WTC11 (cell line): ENCODE data around the gene SLC2A11. TPM values are rescaled to one million over a fixed set of nuclear protein-coding genes. Genes with fewer than 3 reads are reported as not detected.

Experiments used
- ATAC-seq: fragments of 200-7000 bp; cut with Tn5 transposase; 2 replicates; pipeline ENCODE4 v1.10.0; 2021; ENCODE audit warnings: mild to moderate bottlenecking, moderate library complexity
- CTCF ChIA-PET: fragments of 300-600 bp; sonication (Branson Sonifier 250); formaldehyde crosslinking; loops from one replicate; lab custom pipeline; 2021; ENCODE audit warnings: antibody characterized with exemption; lab: Charles Lee
- POLR2A ChIA-PET: fragments of 350-600 bp; sonication (Branson Sonifier 250); formaldehyde crosslinking; loops from one replicate; lab custom pipeline; 2021; ENCODE audit warnings: antibody characterized with exemption; lab: Charles Lee
- DNase-seq: peaks from one replicate; pipeline ENCODE4 v3.0.0; 2021; ENCODE audit warnings: low spot score
- H3K27ac Mint-ChIP-seq: 2 replicates; pipeline ENCODE4 v1.8.0; 2021; ENCODE audit warnings: mixed read lengths
- H3K27me3 Mint-ChIP-seq: 2 replicates; pipeline ENCODE4 v1.8.0; 2021; ENCODE audit warnings: low read depth, mild to moderate bottlenecking, moderate library complexity, mixed read lengths
- H3K36me3 Mint-ChIP-seq: 2 replicates; pipeline ENCODE4 v1.8.0; 2021; ENCODE audit warnings: mixed read lengths
- H3K4me1 Mint-ChIP-seq: 2 replicates; pipeline ENCODE4 v1.8.0; 2022; ENCODE audit warnings: mixed read lengths
- H3K4me3 Mint-ChIP-seq: 2 replicates; pipeline ENCODE4 v1.8.0; 2021; ENCODE audit warnings: mild to moderate bottlenecking, moderate library complexity, mixed read lengths
- H3K9me3 Mint-ChIP-seq: 2 replicates; pipeline ENCODE4 v1.8.0; 2021; ENCODE audit warnings: mixed read lengths
- ELF4 ChIP-seq: sonication (generic); formaldehyde crosslinking; IDR thresholded peaks from 2 replicates; pipeline ENCODE4 v1.8.1; 2022; ENCODE audit warnings: low read depth, mild to moderate bottlenecking, moderate library complexity, missing genetic modification reagents
- ESRRA ChIP-seq: sonication (generic); formaldehyde crosslinking; IDR thresholded peaks from 2 replicates; pipeline ENCODE4 v1.8.1; 2022; ENCODE audit warnings: mild to moderate bottlenecking, missing genetic modification reagents, borderline replicate concordance
- ETV6 ChIP-seq: sonication (generic); formaldehyde crosslinking; IDR thresholded peaks from 2 replicates; pipeline ENCODE4 v1.8.1; 2022; ENCODE audit warnings: mild to moderate bottlenecking, missing genetic modification reagents
- FOXK1 ChIP-seq: sonication (generic); formaldehyde crosslinking; IDR thresholded peaks from 2 replicates; pipeline ENCODE4 v1.8.0; 2022; ENCODE audit warnings: mild to moderate bottlenecking, moderate library complexity, missing genetic modification reagents
- FOXP1 ChIP-seq: sonication (generic); formaldehyde crosslinking; IDR thresholded peaks from 2 replicates; pipeline ENCODE4 v1.8.0; 2022; ENCODE audit warnings: missing genetic modification reagents, mild to moderate bottlenecking, moderate library complexity, borderline replicate concordance
- GABPB1 ChIP-seq: sonication (generic); formaldehyde crosslinking; IDR thresholded peaks from 2 replicates; pipeline ENCODE4 v1.8.1; 2023; ENCODE audit warnings: mild to moderate bottlenecking, missing genetic modification reagents
- MAX ChIP-seq: sonication (generic); formaldehyde crosslinking; IDR thresholded peaks from 2 replicates; pipeline ENCODE4 v1.8.0; 2022; ENCODE audit warnings: mild to moderate bottlenecking, missing genetic modification reagents
- MYBL2 ChIP-seq: sonication (generic); formaldehyde crosslinking; IDR thresholded peaks from 2 replicates; pipeline ENCODE4 v1.8.1; 2023; ENCODE audit warnings: mild to moderate bottlenecking, moderate library complexity, missing genetic modification reagents
- NFYB ChIP-seq: sonication (generic); formaldehyde crosslinking; conservative IDR thresholded peaks from 2 replicates; pipeline ENCODE4 v1.8.0; 2022; ENCODE audit warnings: low read depth, missing genetic modification reagents
- SMAD3 ChIP-seq: sonication (generic); formaldehyde crosslinking; IDR thresholded peaks from 2 replicates; pipeline ENCODE4 v1.8.0; 2022; ENCODE audit warnings: missing genetic modification reagents, mild to moderate bottlenecking, borderline replicate concordance
- STAT6 ChIP-seq: sonication (generic); formaldehyde crosslinking; conservative IDR thresholded peaks from 2 replicates; pipeline ENCODE4 v1.8.1; 2023; ENCODE audit warnings: mild to moderate bottlenecking, low read depth, missing genetic modification reagents, moderate library complexity
- ZNF138 ChIP-seq: sonication (generic); formaldehyde crosslinking; conservative IDR thresholded peaks from 2 replicates; pipeline ENCODE4 v1.8.1; 2022; ENCODE audit warnings: mild to moderate bottlenecking, moderate library complexity, missing genetic modification reagents
- ZNF232 ChIP-seq: sonication (generic); formaldehyde crosslinking; IDR thresholded peaks from 2 replicates; pipeline ENCODE4 v1.8.0; 2022; ENCODE audit warnings: mild to moderate bottlenecking, missing genetic modification reagents
- ZNF263 ChIP-seq: sonication (generic); formaldehyde crosslinking; IDR thresholded peaks from 2 replicates; pipeline ENCODE4 v1.8.1; 2022; ENCODE audit warnings: low read depth, mild to moderate bottlenecking, moderate library complexity, missing genetic modification reagents
- ZNF396 ChIP-seq: fragments of 250-450 bp; sonication (Bioruptor Pico); IDR thresholded peaks from 2 replicates; pipeline ENCODE4 v1.8.0; 2021; ENCODE audit warnings: mild to moderate bottlenecking, moderate library complexity, borderline replicate concordance
- ZNF423 ChIP-seq: fragments of 250-450 bp; sonication (Bioruptor Pico); IDR thresholded peaks from 2 replicates; pipeline ENCODE4 v2.1.2; 2022; ENCODE audit warnings: mild to moderate bottlenecking, moderate library complexity
- total RNA-seq: library from RNA; stranded (reverse); gene quantifications from 3 replicates; pipeline ENCODE4 v1.2.3, GENCODE V29; 2021
- TF ChIP-seq, protein P1 (sequence below): sonication (generic); formaldehyde crosslinking; IDR thresholded peaks from 2 replicates; pipeline ENCODE4 v1.8.0; 2023; ENCODE audit warnings: missing genetic modification reagents, mild to moderate bottlenecking, borderline replicate concordance
- TF ChIP-seq, protein P2 (sequence below): sonication (generic); formaldehyde crosslinking; IDR thresholded peaks from 2 replicates; pipeline ENCODE4 v1.8.1; 2023; ENCODE audit warnings: mild to moderate bottlenecking, missing genetic modification reagents
- TF ChIP-seq, protein P3 (sequence below): sonication (generic); formaldehyde crosslinking; IDR thresholded peaks from 2 replicates; pipeline ENCODE4 v1.8.0; 2022; ENCODE audit warnings: mild to moderate bottlenecking, missing genetic modification reagents
- TF ChIP-seq, protein P4 (sequence below): sonication (generic); formaldehyde crosslinking; IDR thresholded peaks from 2 replicates; pipeline ENCODE4 v1.8.1; 2023; ENCODE audit warnings: mild to moderate bottlenecking, moderate library complexity, missing genetic modification reagents
- TF ChIP-seq, protein P5 (sequence below): fragments of 250-450 bp; sonication (Bioruptor Pico); IDR thresholded peaks from 2 replicates; pipeline ENCODE4 v2.1.2; 2022; ENCODE audit warnings: mild to moderate bottlenecking, moderate library complexity

The SLC2A11 gene
- total RNA-seq, 1 experiment from 2014 or later = 19.9 TPM

DNA sequence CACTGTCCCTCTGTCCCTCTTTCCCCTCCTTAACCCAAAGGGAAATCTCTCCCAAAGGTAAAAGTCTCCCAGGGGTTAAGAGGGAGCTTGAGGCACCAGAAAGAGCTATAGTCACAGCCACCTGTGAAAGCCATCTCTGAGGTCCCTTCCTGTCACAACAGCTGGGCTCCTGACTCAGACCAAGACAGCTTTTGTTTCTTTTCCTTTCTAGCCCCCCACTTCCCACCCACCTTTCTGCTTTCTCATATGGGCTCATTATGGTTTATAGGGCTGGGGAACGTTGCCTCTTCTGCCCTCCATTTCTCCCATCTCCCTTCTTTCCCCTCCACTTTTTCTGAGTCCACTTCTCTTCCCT is 55.6 kb downstream of the SLC2A11 start (continued):
- TF ChIP-seq, protein P1, sequence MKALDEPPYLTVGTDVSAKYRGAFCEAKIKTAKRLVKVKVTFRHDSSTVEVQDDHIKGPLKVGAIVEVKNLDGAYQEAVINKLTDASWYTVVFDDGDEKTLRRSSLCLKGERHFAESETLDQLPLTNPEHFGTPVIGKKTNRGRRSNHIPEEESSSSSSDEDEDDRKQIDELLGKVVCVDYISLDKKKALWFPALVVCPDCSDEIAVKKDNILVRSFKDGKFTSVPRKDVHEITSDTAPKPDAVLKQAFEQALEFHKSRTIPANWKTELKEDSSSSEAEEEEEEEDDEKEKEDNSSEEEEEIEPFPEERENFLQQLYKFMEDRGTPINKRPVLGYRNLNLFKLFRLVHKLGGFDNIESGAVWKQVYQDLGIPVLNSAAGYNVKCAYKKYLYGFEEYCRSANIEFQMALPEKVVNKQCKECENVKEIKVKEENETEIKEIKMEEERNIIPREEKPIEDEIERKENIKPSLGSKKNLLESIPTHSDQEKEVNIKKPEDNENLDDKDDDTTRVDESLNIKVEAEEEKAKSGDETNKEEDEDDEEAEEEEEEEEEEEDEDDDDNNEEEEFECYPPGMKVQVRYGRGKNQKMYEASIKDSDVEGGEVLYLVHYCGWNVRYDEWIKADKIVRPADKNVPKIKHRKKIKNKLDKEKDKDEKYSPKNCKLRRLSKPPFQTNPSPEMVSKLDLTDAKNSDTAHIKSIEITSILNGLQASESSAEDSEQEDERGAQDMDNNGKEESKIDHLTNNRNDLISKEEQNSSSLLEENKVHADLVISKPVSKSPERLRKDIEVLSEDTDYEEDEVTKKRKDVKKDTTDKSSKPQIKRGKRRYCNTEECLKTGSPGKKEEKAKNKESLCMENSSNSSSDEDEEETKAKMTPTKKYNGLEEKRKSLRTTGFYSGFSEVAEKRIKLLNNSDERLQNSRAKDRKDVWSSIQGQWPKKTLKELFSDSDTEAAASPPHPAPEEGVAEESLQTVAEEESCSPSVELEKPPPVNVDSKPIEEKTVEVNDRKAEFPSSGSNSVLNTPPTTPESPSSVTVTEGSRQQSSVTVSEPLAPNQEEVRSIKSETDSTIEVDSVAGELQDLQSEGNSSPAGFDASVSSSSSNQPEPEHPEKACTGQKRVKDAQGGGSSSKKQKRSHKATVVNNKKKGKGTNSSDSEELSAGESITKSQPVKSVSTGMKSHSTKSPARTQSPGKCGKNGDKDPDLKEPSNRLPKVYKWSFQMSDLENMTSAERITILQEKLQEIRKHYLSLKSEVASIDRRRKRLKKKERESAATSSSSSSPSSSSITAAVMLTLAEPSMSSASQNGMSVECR (CRISPR knock-in tag) = no peak
- no peak for TF ChIP-seq ELF4 (CRISPR knock-in tag)
- TF ChIP-seq, protein P2, sequence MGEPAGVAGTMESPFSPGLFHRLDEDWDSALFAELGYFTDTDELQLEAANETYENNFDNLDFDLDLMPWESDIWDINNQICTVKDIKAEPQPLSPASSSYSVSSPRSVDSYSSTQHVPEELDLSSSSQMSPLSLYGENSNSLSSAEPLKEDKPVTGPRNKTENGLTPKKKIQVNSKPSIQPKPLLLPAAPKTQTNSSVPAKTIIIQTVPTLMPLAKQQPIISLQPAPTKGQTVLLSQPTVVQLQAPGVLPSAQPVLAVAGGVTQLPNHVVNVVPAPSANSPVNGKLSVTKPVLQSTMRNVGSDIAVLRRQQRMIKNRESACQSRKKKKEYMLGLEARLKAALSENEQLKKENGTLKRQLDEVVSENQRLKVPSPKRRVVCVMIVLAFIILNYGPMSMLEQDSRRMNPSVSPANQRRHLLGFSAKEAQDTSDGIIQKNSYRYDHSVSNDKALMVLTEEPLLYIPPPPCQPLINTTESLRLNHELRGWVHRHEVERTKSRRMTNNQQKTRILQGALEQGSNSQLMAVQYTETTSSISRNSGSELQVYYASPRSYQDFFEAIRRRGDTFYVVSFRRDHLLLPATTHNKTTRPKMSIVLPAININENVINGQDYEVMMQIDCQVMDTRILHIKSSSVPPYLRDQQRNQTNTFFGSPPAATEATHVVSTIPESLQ (CRISPR knock-in tag) = no peak

DNA sequence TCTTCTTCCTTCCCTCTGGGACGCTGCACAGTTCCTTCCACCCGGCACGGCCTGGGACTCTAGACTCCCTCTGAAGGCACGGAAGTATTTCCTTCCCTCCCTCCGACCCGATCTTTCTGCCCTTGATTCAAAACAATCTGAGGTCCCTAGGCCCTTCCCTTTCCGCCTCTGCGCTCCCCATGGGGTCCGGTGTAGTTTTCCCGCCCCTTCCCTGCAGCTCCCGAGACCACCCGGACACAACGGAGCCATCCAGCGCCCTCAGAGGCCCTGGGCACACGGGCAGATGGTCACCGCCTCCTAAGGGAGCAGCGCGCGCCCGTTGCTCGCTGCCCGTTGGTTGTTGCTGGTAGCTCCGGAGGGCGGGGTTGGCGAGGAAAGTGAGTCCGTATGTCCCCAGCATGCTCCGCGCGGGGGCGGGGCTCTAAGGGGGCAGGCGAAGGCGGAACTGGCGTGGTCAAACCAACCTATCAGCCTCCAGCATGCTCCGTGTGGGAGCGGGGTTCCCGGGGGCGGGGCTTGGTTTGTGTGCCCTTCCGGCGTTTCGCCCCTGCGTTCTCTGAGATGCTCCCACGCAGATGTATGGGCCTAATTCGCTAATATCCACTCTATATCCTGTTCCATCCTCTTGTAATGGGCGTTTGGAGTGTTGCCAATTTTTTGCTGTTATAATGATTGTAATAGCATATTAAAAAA is 56.1 kb downstream of the SLC2A11 start:
- Mint-ChIP-seq H3K27ac (peak overlapping the region; percentile 94), H3K4me1 (peaks cover 23% of the 10 kb centered on the region), H3K9me3 (peaks cover 38% of the 10 kb centered on the region), H3K36me3 (peaks cover 16% of the 10 kb centered on the region), H3K27me3 (peaks cover 43% of the 10 kb centered on the region), H3K4me3 (peak overlapping the region; percentile 76)
- ATAC-seq (peak; percentile 99), DNase-seq (peak; percentile 99)
- POLR2A ChIA-PET = interaction anchor here (1.0 to 1.5 kb wide), 3 partner anchors 11 to 56 kb away, joined by 3 to 13 read pairs (median 3); partner anchors contain the start of genes MIF and SLC2A11
- CTCF ChIA-PET = interaction anchor here (0.6 to 2.9 kb wide), 7 partner anchors 16 to 329 kb away, joined by 3 to 18 read pairs (median 4); partner anchors contain the start of genes MIF and SLC2A11
- no peak for TF ChIP-seq ZNF396 (CRISPR knock-in tag)
- peak; percentile 91 for TF ChIP-seq ZNF232 (CRISPR knock-in tag)
- TF ChIP-seq GABPB1 (CRISPR knock-in tag) = 0 out of 2 replicates have a peak, but pooled peaks have one; percentile 51
- TF ChIP-seq MYBL2 (CRISPR knock-in tag) = peak; percentile 74; the same call in 1 of the 2 replicates
- TF ChIP-seq ZNF138 = no peak
- TF ChIP-seq SMAD3 = 0 out of 2 replicates have a peak, but pooled peaks have one; percentile 66
- no peak for TF ChIP-seq ESRRA (CRISPR knock-in tag)
- no peak for TF ChIP-seq ZNF263 (CRISPR knock-in tag)
- TF ChIP-seq, protein P3, sequence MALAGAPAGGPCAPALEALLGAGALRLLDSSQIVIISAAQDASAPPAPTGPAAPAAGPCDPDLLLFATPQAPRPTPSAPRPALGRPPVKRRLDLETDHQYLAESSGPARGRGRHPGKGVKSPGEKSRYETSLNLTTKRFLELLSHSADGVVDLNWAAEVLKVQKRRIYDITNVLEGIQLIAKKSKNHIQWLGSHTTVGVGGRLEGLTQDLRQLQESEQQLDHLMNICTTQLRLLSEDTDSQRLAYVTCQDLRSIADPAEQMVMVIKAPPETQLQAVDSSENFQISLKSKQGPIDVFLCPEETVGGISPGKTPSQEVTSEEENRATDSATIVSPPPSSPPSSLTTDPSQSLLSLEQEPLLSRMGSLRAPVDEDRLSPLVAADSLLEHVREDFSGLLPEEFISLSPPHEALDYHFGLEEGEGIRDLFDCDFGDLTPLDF = peak; percentile 70
- TF ChIP-seq, protein P4, sequence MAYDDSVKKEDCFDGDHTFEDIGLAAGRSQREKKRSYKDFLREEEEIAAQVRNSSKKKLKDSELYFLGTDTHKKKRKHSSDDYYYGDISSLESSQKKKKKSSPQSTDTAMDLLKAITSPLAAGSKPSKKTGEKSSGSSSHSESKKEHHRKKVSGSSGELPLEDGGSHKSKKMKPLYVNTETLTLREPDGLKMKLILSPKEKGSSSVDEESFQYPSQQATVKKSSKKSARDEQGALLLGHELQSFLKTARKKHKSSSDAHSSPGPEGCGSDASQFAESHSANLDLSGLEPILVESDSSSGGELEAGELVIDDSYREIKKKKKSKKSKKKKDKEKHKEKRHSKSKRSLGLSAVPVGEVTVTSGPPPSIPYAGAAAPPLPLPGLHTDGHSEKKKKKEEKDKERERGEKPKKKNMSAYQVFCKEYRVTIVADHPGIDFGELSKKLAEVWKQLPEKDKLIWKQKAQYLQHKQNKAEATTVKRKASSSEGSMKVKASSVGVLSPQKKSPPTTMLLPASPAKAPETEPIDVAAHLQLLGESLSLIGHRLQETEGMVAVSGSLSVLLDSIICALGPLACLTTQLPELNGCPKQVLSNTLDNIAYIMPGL (CRISPR knock-in tag) = peak; percentile 55; the same call in 1 of the 2 replicates
- peak; percentile 66 for TF ChIP-seq ETV6 (CRISPR knock-in tag)
- TF ChIP-seq FOXK1 (CRISPR knock-in tag) = peak; percentile 89
- peak; percentile 46 for TF ChIP-seq NFYB (CRISPR knock-in tag)
- peak; percentile 88; the same call in 1 of the 2 replicates for TF ChIP-seq FOXP1 (CRISPR knock-in tag)
- no peak for TF ChIP-seq STAT6 (CRISPR knock-in tag)
- peak; percentile 96 for TF ChIP-seq MAX
- TF ChIP-seq ZNF423 (CRISPR knock-in tag) = peak; percentile 93
- TF ChIP-seq, protein P5, sequence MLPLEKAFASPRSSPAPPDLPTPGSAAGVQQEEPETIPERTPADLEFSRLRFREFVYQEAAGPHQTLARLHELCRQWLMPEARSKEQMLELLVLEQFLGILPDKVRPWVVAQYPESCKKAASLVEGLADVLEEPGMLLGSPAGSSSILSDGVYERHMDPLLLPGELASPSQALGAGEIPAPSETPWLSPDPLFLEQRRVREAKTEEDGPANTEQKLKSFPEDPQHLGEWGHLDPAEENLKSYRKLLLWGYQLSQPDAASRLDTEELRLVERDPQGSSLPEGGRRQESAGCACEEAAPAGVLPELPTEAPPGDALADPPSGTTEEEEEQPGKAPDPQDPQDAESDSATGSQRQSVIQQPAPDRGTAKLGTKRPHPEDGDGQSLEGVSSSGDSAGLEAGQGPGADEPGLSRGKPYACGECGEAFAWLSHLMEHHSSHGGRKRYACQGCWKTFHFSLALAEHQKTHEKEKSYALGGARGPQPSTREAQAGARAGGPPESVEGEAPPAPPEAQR (CRISPR knock-in tag) = no peak
